ENCODE results near the gene CRHR2. TPM values are rescaled to one million over a fixed set of nuclear protein-coding genes. Genes with fewer than 3 reads are reported as not detected.

CRHR2 gene
- polyA plus RNA-seq, 10 donors: 0.43 to 7.6 (median 3.2) TPM

- no peak for DNase-seq
These were observed 1.1 kb upstream of the CRHR2 start for GRCh38 chr7:30683306-30683705.

DNA sequence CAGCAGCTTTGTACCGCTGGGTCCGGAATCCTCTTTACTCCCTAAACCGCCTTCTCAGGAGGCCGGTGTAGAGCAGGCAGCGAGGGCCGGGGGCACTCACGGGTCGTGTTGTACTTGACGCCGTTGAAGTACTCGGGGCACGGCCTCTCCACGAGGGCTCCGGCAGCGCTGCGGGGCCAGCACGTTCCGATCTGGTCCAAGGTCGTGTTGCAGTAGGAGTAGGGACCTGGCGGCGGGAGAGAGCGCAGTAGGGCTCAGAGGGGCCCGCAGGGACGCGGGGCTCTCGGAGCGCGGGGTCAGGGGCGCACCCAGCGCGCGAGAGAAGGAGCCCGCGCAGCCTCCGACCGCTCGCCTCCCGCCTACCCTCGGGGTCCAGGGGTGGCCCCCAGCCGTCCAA lies 443 bp downstream of the CRHR2 start:
- peak in 1 of 3 donors; percentile 13 for DNase-seq

- no peak for DNase-seq
These were observed 892 bp downstream of the CRHR2 start for GRCh38 chr7:30681331-30681797.

GRCh38 chr7:30679664-30680063 lies 2.6 kb downstream of the CRHR2 start:
- no peak for DNase-seq

DNA sequence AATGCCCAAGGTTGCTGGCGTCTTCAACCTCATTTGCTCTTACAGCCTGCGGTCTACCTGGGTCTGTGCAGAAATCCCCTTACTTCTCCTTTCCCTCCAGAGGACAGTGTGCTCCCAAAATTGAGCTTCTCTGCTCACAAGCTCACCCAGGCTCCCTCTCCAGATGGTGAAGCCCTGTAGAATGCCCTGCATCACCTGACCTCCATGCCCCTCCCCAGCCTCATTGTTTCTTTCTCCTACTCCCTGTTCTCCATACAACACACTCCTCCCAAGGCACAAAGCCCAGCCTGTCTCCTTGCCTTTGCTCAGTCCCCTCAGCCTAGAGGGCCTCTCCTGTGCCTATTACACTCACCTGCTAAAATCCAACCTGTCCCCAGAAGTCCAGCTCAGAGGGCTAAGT lies 3.5 kb downstream of the CRHR2 start:
- no peak for DNase-seq

GRCh38 chr7:30674876-30675275 lies 7.4 kb downstream of the CRHR2 start:
- DNase-seq: no peak

DNA sequence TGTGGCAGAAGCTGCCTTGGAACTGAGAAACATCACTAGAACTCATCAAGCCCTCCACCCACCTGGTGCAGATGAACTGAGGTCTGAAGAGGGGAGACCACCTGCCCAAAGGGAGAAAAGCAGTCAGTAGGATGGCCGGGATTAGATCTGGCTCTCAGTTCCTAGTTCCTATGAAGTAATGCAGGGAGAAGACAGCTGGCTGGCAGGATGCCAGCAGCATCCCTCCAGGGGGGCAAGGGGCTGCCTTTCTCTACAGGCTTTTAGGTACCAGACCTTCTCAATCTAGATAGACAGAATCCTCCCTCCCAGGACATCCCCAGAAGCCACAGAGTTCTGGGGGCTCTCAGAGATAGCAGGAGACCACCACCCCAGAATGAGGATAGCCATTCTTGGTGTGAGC lies 7.8 kb downstream of the CRHR2 start:
- DNase-seq: no peak

DNA sequence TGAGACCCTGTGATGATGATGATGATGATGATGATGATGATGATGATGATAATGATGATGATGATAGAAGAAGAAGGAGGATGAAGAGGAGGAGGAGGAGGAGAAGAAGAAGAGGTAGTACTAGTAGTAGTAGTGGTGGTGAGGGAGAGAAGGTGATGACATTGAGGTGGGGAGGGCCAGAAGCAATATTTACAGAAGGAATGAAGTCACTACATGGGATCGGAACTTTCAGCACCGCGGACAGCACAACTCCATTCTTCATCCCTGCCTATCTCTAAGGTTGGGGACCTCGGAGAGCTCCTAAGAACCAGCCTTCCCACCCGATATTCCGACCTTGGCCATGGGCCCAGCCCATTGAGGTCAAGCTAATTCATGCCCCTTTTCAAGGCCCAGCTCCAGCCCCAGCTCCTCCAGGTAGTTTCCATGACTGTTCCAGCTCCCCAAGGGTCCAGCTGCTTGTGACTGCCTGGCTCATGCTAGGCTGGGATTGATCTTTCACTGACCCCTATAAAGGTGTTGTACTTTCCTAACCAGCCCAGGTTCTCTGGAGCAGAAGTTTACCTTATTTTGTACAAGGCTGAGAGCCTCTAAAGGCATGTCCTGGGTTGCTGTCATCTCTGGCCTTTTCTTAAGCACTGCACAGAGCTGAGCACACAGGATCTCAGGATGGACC lies 10.3 kb downstream of the CRHR2 start:
- peak; percentile 59 to 81 (median 74) for DNase-seq

DNA sequence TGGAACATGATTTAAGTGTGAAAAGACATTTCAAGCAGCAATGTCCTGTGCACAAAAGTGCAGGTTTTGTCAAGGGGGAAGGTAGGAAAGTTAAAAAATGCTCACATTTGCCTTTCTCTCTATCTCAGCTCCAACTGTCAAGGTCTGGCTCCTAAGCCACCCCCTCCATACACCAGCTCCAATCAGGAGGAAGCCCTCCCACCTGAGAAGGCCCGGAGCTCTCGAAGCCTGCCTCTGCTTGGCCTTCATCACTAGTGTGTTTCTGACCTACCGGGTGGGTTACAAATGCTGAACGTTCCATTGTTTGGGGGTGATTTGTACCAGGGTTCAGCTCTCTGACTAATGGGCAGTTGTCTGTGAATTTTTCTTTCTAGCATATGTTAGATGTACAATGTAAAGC lies 14.2 kb downstream of the CRHR2 start:
- no peak for DNase-seq

GRCh38 chr7:30667172-30667571 lies 15.1 kb downstream of the CRHR2 start:
- no peak for DNase-seq

- DNase-seq: no peak
These were observed 16.8 kb downstream of the CRHR2 start for GRCh38 chr7:30665449-30665848.

DNA sequence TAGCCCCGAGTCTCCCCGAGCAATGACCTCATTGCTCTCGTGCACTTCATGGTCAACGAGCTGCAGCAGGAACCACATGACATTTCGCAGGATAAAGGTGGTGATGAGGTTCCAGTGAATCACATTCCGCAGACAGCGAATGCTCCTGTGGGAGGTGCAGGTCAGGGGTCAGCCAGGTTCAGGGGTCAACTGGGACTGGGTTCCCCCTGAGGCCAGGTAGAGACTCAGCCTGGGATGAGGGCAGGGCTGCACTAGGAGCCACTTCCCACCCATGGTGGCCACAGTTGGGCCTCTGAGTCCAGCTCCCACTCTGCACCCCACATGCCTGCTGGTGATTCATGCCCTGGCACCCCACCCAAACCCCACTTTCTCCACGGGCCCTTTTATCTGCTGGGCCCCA lies 17.2 kb downstream of the CRHR2 start:
- no peak for DNase-seq

- DNase-seq: no peak
These were observed 17.9 kb downstream of the CRHR2 start for GRCh38 chr7:30664184-30664885.

- no peak for DNase-seq
These were observed 18.8 kb downstream of the CRHR2 start for GRCh38 chr7:30663414-30663813.

DNA sequence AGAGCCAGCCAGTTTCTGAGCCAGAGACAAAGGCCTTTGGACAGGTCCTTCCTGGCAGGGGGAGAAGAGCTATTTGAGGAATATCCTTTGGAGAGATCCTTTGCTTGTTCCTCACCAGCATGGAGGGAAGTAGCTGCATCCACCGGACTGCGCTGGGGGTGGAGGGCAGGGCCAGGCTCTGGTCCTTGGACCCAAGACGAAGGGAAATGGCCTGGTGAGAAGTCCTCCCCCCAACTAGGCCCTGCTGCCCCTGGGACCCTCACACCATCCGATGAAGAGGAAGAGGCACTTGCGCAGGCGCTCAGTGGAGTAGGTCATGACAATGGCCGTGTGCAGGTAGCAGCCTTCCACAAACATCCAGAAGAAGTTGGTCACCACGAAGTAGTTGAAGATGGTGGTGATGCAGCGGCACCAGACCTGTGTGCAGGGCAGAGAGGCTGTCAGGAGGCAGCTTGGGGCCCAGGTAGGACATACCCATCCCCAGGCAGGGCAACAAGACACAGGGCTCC lies 19.8 kb downstream of the CRHR2 start:
- DNase-seq: no peak

GRCh38 chr7:30661926-30662325 lies 20.3 kb downstream of the CRHR2 start:
- DNase-seq: no peak

GRCh38 chr7:30660331-30661255 lies 21.7 kb downstream of the CRHR2 start:
- no peak for DNase-seq

GRCh38 chr7:30659312-30659711 lies 22.9 kb downstream of the CRHR2 start:
- no peak for DNase-seq

DNA sequence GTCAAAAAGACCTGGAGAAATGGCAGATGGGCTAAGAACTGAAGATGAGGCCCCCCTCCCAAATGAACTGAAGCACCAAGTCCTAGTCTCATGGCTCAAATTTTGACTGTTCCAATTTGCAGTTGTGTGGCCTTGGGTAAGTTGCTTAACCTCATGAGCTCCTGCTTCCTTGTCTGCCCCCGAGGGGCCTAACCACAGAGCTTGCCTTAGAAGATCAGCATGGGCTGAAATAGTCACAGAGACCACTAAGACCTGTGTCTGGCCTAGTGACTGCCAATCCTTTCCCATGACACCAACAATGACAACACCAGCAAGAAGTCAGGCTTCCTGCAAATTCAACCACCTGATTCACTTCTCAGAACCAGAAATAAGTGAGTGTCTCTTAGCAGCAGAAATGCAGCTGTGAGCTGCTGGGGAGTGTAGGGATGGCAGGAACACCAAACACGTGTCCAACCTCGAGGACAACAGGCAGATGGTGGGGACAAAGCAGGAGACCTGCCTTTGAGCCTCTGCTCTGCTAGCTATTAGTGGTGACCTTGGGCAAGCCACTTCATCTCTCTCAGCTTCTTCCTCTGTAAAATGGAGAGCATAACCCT lies 23.7 kb downstream of the CRHR2 start:
- no peak for DNase-seq

GRCh38 chr7:30657131-30657530 lies 25.1 kb downstream of the CRHR2 start:
- no peak for DNase-seq

DNA sequence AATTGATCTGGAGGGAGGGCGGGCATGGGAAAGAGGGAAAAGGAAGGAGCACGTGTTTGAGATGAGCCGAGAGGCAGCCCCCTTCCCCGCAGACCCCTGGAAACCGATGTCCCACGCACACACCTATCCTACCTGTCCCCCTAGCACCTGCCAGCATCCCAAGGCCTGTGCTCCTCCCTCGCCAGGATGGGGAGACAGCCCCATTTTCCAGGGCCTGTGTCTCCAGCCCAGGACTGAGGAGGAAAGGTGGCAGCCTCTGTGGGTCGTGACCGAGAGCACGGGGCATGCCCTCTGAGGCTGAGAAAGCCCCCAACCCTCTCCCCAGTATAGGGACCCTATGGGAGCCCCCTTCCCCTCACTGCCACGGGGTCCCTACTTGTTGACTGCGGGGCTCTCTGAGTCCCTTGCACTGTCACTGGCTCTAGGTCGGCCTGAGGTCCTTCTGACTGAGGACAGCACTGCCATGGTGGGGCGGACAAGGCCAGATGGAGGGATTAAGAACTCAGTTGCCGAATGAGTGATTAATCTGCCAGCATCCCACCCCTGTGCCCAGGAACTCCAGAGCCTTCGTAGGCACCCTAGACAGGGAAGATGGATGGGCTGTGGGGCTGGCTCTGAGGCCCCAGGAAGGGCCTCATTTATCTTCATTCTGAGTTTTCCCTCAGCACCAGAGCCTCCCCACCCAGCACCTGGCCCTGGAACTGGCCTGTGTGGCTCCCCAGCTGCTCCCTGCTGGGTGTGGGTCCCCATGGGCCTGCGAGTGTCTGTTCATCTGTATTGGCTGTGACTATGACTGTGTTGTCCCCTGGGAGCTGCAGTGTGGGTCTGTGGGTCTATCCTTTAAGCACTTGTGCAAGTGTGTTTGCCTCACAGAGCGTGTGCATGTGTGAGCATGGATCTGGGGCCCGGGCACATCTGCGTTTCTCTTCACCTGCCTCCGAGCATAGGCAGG lies 26.0 kb downstream of the CRHR2 start:
- no peak for DNase-seq
